ENCODE measurements around the gene CREG1. TPM values are rescaled to one million over a fixed set of nuclear protein-coding genes. Genes with fewer than 3 reads are reported as not detected.

Gene CREG1
- total RNA-seq, 2 experiments from 2014 or later, result 12.6 to 13.5 TPM

DNA sequence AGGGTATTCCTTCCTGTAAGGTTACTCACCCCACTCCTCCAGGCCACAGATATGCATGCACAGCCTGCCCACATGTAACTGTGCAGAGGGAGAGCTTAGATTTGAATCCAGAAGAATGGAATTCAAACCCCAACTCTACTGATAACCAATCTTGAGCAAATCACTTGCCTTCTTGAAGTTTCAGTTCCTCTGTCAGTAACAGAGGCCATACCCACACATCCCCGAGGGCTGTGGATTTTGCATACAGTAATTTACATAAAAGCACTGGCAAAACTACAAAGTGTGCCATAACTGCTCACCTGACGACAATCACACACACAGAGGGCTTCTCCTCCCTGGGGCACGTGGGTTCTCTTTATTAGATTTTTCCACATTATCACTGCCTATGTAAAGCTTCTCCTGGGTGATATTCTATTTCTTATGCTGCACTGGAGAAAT, 53.9 kb downstream of the CREG1 start:
- POLR2A ChIA-PET, result interaction anchor here (0.5 to 4.3 kb wide), 4 partner anchors 17 to 52 kb away, joined by 4 to 44 read pairs (median 8); partner anchors contain the start of gene CD247

DNA sequence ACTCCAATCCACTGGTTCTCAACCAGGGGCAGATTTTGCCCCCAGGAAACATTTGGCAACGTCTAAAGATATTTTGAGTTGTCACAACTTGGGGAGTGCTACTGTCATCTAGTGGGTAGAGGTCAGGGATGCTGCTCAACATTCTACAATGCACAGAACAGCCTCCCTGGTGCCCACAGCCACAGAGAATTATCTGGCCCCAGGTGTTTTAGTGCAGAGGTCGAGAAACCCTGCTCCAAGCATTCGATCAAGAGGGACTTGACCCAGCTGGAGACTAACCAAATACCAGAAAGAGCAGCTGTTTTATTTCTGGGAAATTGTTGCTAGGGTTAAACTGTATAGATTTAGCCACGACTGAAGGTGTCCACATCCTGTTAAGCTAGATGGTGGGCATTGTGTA, 54.5 kb downstream of the CREG1 start:
- POLR2A ChIA-PET, result interaction anchor here (1.1 to 4.3 kb wide), 4 partner anchors 9 to 52 kb away, joined by 4 to 44 read pairs (median 8); partner anchors contain the start of gene CD247
- CTCF ChIA-PET, result interaction anchor here (0.6 to 4.2 kb wide), 7 partner anchors 8 to 52 kb away, joined by 3 to 24 read pairs (median 6); partner anchors contain the start of gene CD247

More for the DNA sequence above, 53.9 kb downstream of the CREG1 start:
- CTCF ChIA-PET, result interaction anchor here (0.6 to 4.2 kb wide), 8 partner anchors 9 to 188 kb away, joined by 3 to 24 read pairs (median 5); partner anchors contain the start of gene CD247

- ChIA-PET POLR2A (interaction anchor here (1.6 kb wide), 1 partner anchor 7 kb away, joined by 4 read pairs; no protein-coding TSS in a partner anchor), CTCF (interaction anchor here (0.6 to 1.3 kb wide), 3 partner anchors 11 to 229 kb away, joined by 3 to 4 read pairs (median 3); no protein-coding TSS in a partner anchor)
Observed at GRCh38 chr1:167496797-167497619, 56.6 kb downstream of the CREG1 start.

GRCh38 chr1:167493372-167493771, 60.2 kb downstream of the CREG1 start:
- CTCF ChIA-PET, result interaction anchor here (1.0 to 1.5 kb wide), 3 partner anchors 23 to 92 kb away, joined by 3 read pairs; no protein-coding TSS in a partner anchor
- POLR2A ChIA-PET, result no interaction called here

DNA sequence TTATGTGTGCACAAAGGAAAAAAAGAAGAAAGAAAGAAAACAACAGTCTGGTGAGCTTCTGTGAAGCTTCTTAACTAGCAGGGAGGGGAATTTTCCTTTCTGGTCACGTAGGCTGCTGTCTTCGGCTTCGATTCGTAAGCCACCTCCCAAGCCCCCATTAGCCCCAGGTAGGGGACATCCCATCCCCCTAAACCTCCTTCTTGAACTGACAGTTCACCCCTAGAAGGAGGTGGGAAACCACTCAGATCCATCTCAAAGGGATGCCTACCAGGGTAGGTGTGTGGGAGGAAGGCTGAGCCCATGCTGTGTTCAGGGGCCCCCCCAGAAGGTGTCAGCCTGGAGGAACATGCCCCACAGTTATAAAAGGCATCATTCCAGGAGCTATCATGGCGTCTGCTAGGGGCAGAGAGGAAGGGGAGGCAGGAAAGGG, 61.1 kb downstream of the CREG1 start:
- ChIA-PET POLR2A (interaction anchor here (1.2 to 1.3 kb wide), 2 partner anchors 26 to 36 kb away, joined by 3 to 4 read pairs; partner anchors contain the start of gene CD247), CTCF (interaction anchor here (0.7 to 1.3 kb wide), 4 partner anchors 10 to 40 kb away, joined by 3 to 9 read pairs (median 6); no protein-coding TSS in a partner anchor)

GRCh38 chr1:167491586-167492461, 61.7 kb downstream of the CREG1 start:
- ChIA-PET POLR2A (interaction anchor here (1.2 to 1.3 kb wide), 2 partner anchors 26 to 35 kb away, joined by 3 to 4 read pairs; partner anchors contain the start of gene CD247), CTCF (interaction anchor here (0.7 to 1.4 kb wide), 6 partner anchors 8 to 158 kb away, joined by 3 to 9 read pairs (median 4); no protein-coding TSS in a partner anchor)

Other genes with a start within 250 kb of the CREG1 start
- gene CD247, start 35.2 kb downstream of the CREG1 start, total RNA-seq, result 100 to 1,000 TPM; 157 to 159 TPM
- gene RCSD1, start 76.5 kb upstream of the CREG1 start, total RNA-seq, result 10 to 100 TPM; 44.1 to 46.7 TPM
- 10 to 100 TPM; 20.6 to 22.4 TPM for gene MPZL1, start 168.2 kb upstream of the CREG1 start, total RNA-seq